IMR-90 (cell line): Measurements from ENCODE around the gene GSK3B. TPM values are rescaled to one million over a fixed set of nuclear protein-coding genes. Genes with fewer than 3 reads are reported as not detected.

Source experiments
- ATAC-seq: fragments of 200-7000 bp; cut with Tn5 transposase; 2 replicates; pipeline ENCODE4 v1.9.1; 2020; ENCODE audit warnings: low read depth, mild to moderate bottlenecking, moderate library complexity
- BruUV-seq: library from RNA; stranded (reverse); fragments of 400-500 nt; replicated peaks from 2 replicates; lab custom pipeline; 2021; lab: Mats Ljungman, UMichigan
- CTCF ChIA-PET: fragments of 300-600 bp; formaldehyde crosslinking; extraction: SDS; loops from one replicate; lab custom pipeline; 2021; ENCODE audit warnings: antibody characterized with exemption; lab: Yijun Ruan, JAX
- POLR2A ChIA-PET: fragments of 300-600 bp; sonication (Branson Sonifier 250); formaldehyde crosslinking; loops from one replicate; lab custom pipeline; 2022; ENCODE audit warnings: antibody characterized with exemption; ENCODE audit not compliant: unreplicated experiment; lab: Charles Lee
- DNase-seq: peaks from one replicate; pipeline ENCODE4 v3.0.0; 2013
- H2AFZ ChIP-seq: replicated peaks from 2 replicates; pipeline ENCODE3; 2013; ENCODE audit warnings: low read length, mild to moderate bottlenecking; ENCODE audit not compliant: poor library complexity
- H2AK5ac ChIP-seq: 2 replicates; pipeline ENCODE4 v1.6.1; 2013; ENCODE audit warnings: low read depth, low read length, inconsistent platforms
- H2AK9ac ChIP-seq: replicated peaks from 2 replicates; pipeline ENCODE3; 2013; ENCODE audit warnings: mild to moderate bottlenecking, low read depth, low read length, moderate library complexity; ENCODE audit not compliant: poor library complexity
- H2BK120ac ChIP-seq: 2 replicates; pipeline ENCODE4 v1.6.1; 2013; ENCODE audit warnings: low read depth, low read length, inconsistent platforms
- H2BK15ac ChIP-seq: 3 replicates; pipeline ENCODE4 v1.6.1; 2013; ENCODE audit warnings: low read depth, low read length, inconsistent platforms
- H2BK20ac ChIP-seq: 2 replicates; pipeline ENCODE4 v1.6.1; 2013; ENCODE audit warnings: low read depth, mild to moderate bottlenecking, inconsistent platforms, low read length, moderate library complexity
- H2BK5ac ChIP-seq: 2 replicates; pipeline ENCODE4 v1.6.1; 2013; ENCODE audit warnings: mild to moderate bottlenecking, low read depth, low read length, inconsistent platforms; ENCODE audit not compliant: poor library complexity, severe bottlenecking
- H3K14ac ChIP-seq: replicated peaks from 2 replicates; pipeline ENCODE4 v1.6.1; 2013; ENCODE audit warnings: low read depth, low read length, inconsistent platforms
- H3K18ac ChIP-seq: 2 replicates; pipeline ENCODE4 v1.6.1; 2013; ENCODE audit warnings: low read depth, low read length, control low read depth
- H3K23ac ChIP-seq: 2 replicates; pipeline ENCODE4 v1.6.1; 2013; ENCODE audit warnings: low read depth, low read length, inconsistent platforms
- H3K27ac ChIP-seq: 2 replicates; pipeline ENCODE4 v1.5.1; 2013; ENCODE audit warnings: mild to moderate bottlenecking, control low read depth, low read length; ENCODE audit not compliant: insufficient read depth
- H3K27me3 ChIP-seq: 2 replicates; pipeline ENCODE4 v1.6.1; 2013; ENCODE audit warnings: low read length; ENCODE audit not compliant: control insufficient read depth, insufficient read depth
- H3K36me3 ChIP-seq: 2 replicates; pipeline ENCODE4 v1.6.1; 2013; ENCODE audit warnings: low read length, mixed read lengths; ENCODE audit not compliant: control insufficient read depth, insufficient read depth
- H3K4ac ChIP-seq: 2 replicates; pipeline ENCODE4 v1.6.1; 2013; ENCODE audit warnings: low read depth, low read length, inconsistent platforms
- H3K4me1 ChIP-seq: 2 replicates; pipeline ENCODE4 v1.6.1; 2013; ENCODE audit warnings: low read length, mixed read lengths; ENCODE audit not compliant: control insufficient read depth, insufficient read depth
- H3K4me2 ChIP-seq: 2 replicates; pipeline ENCODE4 v1.6.1; 2013; ENCODE audit warnings: low read depth, mild to moderate bottlenecking, control low read depth, low read length, moderate library complexity
- H3K4me3 ChIP-seq: 2 replicates; pipeline ENCODE4 v1.5.1; 2013; ENCODE audit warnings: low read depth, mild to moderate bottlenecking, control low read depth, low read length, moderate library complexity; ENCODE audit not compliant: insufficient read depth
- H3K56ac ChIP-seq: 2 replicates; pipeline ENCODE4 v1.6.1; 2013; ENCODE audit warnings: low read length, inconsistent platforms; ENCODE audit not compliant: insufficient read depth; ENCODE audit errors: extremely low read depth
- H3K79me1 ChIP-seq, 2 experiments: 2 replicates each; pipeline ENCODE4 v1.6.1; 2013; ENCODE audit warnings: low read length in 2 of 2, inconsistent platforms in 1 of 2, low read depth in 1 of 2
- H3K9ac ChIP-seq: 2 replicates; pipeline ENCODE4 v1.6.1; 2013; ENCODE audit warnings: low read depth, low read length, control low read depth
- H3K9me1 ChIP-seq: 2 replicates; pipeline ENCODE4 v1.6.1; 2013; ENCODE audit warnings: low read length, inconsistent platforms; ENCODE audit not compliant: insufficient read depth
- H3K9me3 ChIP-seq: 2 replicates; pipeline ENCODE4 v1.6.1; 2013; ENCODE audit warnings: low read length; ENCODE audit not compliant: control insufficient read depth, insufficient read depth
- H4K20me1 ChIP-seq: 2 replicates; pipeline ENCODE4 v1.6.1; 2013; ENCODE audit warnings: low read length, inconsistent platforms; ENCODE audit not compliant: insufficient read depth
- H4K5ac ChIP-seq: 2 replicates; pipeline ENCODE4 v1.6.1; 2013; ENCODE audit warnings: mild to moderate bottlenecking, low read depth, low read length, control low read depth
- H4K8ac ChIP-seq, 2 experiments: 2 replicates each; pipeline ENCODE4 v1.6.1; 2013; ENCODE audit warnings: low read depth in 2 of 2, low read length in 2 of 2, control low read depth in 1 of 2, inconsistent platforms in 1 of 2
- H4K91ac ChIP-seq: 2 replicates; pipeline ENCODE4 v1.6.1; 2013; ENCODE audit warnings: low read depth, low read length, inconsistent platforms; ENCODE audit not compliant: insufficient read depth
- CEBPB ChIP-seq: IDR thresholded peaks from 2 replicates; pipeline ENCODE4 v1.6.1; 2012; ENCODE audit warnings: low read depth, low read length, improper control_type of control experiment
- CHD1 ChIP-seq: IDR thresholded peaks from 2 replicates; pipeline ENCODE4 v1.6.1; 2012; ENCODE audit warnings: low read depth, low read length, improper control_type of control experiment
- ELK1 ChIP-seq: fragments of 150-350 bp; IDR thresholded peaks from 2 replicates; pipeline ENCODE4 v1.6.1; 2016; ENCODE audit warnings: low read depth, mild to moderate bottlenecking, low read length, moderate library complexity, borderline replicate concordance
- FOS ChIP-seq: fragments of 150-350 bp; IDR thresholded peaks from 2 replicates; pipeline ENCODE4 v1.6.1; 2016; ENCODE audit warnings: low read depth, low read length
- MAFK ChIP-seq: IDR thresholded peaks from 2 replicates; pipeline ENCODE4 v1.6.1; 2012; ENCODE audit warnings: low read depth, low read length, improper control_type of control experiment
- MXI1 ChIP-seq: IDR thresholded peaks from 2 replicates; pipeline ENCODE4 v1.6.1; 2012; ENCODE audit warnings: low read depth, mild to moderate bottlenecking, low read length, moderate library complexity, borderline replicate concordance
- NFE2L2 ChIP-seq: fragments of 150-350 bp; IDR thresholded peaks from 2 replicates; pipeline ENCODE4 v1.6.1; 2016; ENCODE audit warnings: low read depth, mild to moderate bottlenecking, low read length
- POLR2A ChIP-seq: IDR thresholded peaks from 2 replicates; pipeline ENCODE4 v1.6.1; 2012; ENCODE audit warnings: mild to moderate bottlenecking, low read depth, low read length
- RAD21 ChIP-seq: IDR thresholded peaks from 2 replicates; pipeline ENCODE4 v1.6.1; 2012; ENCODE audit warnings: low read length, improper control_type of control experiment
- RCOR1 ChIP-seq: IDR thresholded peaks from 2 replicates; pipeline ENCODE4 v1.6.1; 2012; ENCODE audit warnings: mild to moderate bottlenecking, low read length, improper control_type of control experiment; ENCODE audit not compliant: insufficient replicate concordance
- RFX5 ChIP-seq: IDR thresholded peaks from 2 replicates; pipeline ENCODE4 v1.8.0; 2012; ENCODE audit warnings: low read depth, mild to moderate bottlenecking, low read length, moderate library complexity
- SMC3 ChIP-seq: fragments of 150-350 bp; IDR thresholded peaks from 2 replicates; pipeline ENCODE4 v1.6.1; 2016; ENCODE audit warnings: low read depth, mild to moderate bottlenecking, antibody characterized with exemption, low read length, moderate library complexity
- WGBS, 2 experiments: methylation state at CpG; one replicate each; pipeline versions ENCODE4 v1.1.5 to v1.1.7; 2013; ENCODE audit warnings: missing lambda C conversion rate in 2 of 2; ENCODE audit not compliant: insufficient read length in 1 of 2; ENCODE audit errors: extremely low coverage in 2 of 2; 5-methylcytosine and 5-hydroxymethylcytosine counted together
- dilution Hi-C: fragments of 300-500 bp; cut with HindIII; formaldehyde crosslinking; loops from one replicate; pipeline ENCODE4 v1.14.3; 2018; ENCODE audit warnings: low sequenced_read_pairs; ENCODE audit not compliant: unreplicated experiment
- in situ Hi-C: fragments of 300-500 bp; cut with MboI; formaldehyde crosslinking; loops from 3 replicates; pipeline ENCODE4 v1.14.3; 2019; ENCODE audit warnings: low sequenced_read_pairs, inconsistent platforms, mixed read lengths
- intact Hi-C: fragments of 100-400 bp; cut with micrococcal nuclease; formaldehyde crosslinking; loops from 2 replicates; pipeline ENCODE4 v1.10.0; 2022
- polyA plus RNA-seq, 3 experiments: library from polyadenylated mRNA; depleted of rRNA; stranded (reverse); fragments of >200 nt; gene quantifications; 2 replicates each; pipeline ENCODE4 v1.2.3, GENCODE V29; 2012; ENCODE audit warnings: low replicate concordance in 1 of 3
- total RNA-seq: library from RNA; depleted of rRNA; stranded (reverse); fragments of >200 nt; gene quantifications from 2 replicates; pipeline ENCODE4 v1.2.3, GENCODE V29; 2012
- TF ChIP-seq, protein P1 (sequence below): conservative IDR thresholded peaks from 2 replicates; pipeline ENCODE4 v1.5.1; 2012; ENCODE audit warnings: mild to moderate bottlenecking, low read depth, low read length, improper control_type of control experiment

The GSK3B gene
- total and polyA plus RNA-seq, 2 of the 4 experiments (the other 2 are of a cell fraction): 19.2 to 33.2 TPM

DNA sequence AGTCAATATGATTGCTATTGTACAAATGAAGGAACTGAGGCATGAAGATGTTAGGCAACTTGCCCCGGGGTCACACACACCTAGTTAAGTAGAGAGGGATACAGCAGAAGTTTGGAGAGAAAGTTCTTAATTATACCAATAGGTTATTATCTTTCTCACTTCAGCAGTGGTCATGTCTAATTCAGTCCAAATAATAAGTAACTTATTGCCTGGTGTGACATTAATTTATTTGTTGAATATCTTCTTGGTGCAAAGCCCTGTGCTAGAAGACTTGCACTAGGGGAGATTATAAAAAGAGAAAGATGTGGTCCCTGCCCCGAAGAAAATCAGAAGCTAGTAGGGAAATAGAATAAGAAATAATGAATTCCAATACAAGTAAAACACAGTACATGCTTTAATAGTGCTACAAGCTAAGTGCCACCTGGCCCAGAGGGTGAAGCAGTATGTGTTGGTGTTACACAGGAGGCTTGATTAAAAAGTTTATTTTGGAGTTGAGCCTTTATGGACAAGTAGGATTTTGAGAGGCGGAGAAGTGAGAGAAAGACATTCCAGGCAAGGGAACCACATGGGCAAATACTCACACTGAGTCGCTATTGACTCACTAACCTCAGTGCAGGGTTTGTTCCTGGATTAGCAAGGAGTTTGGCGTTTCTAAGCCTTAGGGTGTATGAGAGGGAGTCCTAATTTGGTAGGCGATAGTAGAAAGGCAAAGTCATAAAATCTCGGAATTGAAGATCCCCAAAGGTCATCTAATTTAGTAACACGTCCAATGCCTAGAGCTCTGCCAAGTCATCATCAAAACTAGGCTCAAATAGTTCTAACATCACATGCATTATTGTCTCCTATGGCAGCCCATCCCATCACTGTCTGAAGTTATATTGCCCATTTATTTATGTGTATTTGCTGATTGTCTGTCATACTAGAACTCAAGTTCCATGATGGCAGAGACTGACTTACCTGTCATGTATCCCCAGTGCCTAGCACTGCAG is 19.2 kb upstream of the GSK3B start (continued):
- TF ChIP-seq CEBPB (peak; percentile 0; the same call in 1 of the 2 replicates), RFX5 (no peak), FOS (peak; percentile 47; the same call in 1 of the 2 replicates), MXI1 (no peak)

DNA sequence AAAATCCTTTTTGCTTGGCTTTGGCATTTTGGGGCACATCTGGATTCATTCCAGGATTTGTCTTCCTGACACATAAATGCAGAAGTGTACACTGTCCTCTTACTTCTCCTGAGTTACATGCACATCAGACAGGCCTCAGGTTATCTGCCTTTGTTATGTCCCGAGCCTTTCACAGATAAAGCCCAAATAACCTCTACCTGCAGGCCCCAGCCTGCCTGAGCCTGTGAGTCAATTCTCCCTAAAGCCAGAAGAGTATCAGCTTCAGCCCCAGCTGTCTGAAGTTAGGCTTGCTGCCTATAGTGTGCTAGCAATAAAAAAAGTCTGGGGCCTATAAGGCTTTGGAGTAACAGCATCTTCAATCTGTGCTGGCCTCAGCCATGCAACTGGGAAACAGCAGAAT is 17.7 kb upstream of the GSK3B start:
- H3K18ac ChIP-seq: no peak overlapping the region
- no peaks in the 10 kb centered on the region for H3K36me3 ChIP-seq
- no peak overlapping the region for H3K27ac ChIP-seq
- H2AK9ac ChIP-seq: no peak overlapping the region
- H2BK20ac ChIP-seq: 0 out of 2 replicates have a peak overlapping the region, but pooled peaks have one; percentile 20
- H2AK5ac ChIP-seq: peak overlapping the region; percentile 44
- CTCF ChIA-PET: no interaction called here
- H3K14ac ChIP-seq: no peak overlapping the region
- H4K91ac ChIP-seq: peak overlapping the region; percentile 11; the same call in 1 of the 2 replicates
- H3K4me3 ChIP-seq: no peak overlapping the region
- H4K5ac ChIP-seq: no peak overlapping the region
- intact Hi-C loops: no loop called here
- no peak for ATAC-seq
- no TSS peak for BruUV-seq
- no peak overlapping the region for H3K23ac ChIP-seq
- H3K79me1 ChIP-seq: no peaks in the 10 kb centered on the region
- dilution Hi-C loops: no loop called here
- H2BK120ac ChIP-seq: no peak overlapping the region
- H3K9me1 ChIP-seq: peaks cover 3% of the 10 kb centered on the region
- no peaks in the 10 kb centered on the region for H3K27me3 ChIP-seq
- WGBS, 2 experiments: no CpG with 5 or more reads among the region's 1 CpG
- POLR2A ChIA-PET: interaction anchor here (0.7 kb wide), 1 partner anchor 17 kb away, joined by 4 read pairs; no protein-coding TSS in a partner anchor
- no peak overlapping the region for H2AFZ ChIP-seq
- DNase-seq: no peak
- no peaks in the 10 kb centered on the region for H4K20me1 ChIP-seq
- no peak overlapping the region for H2BK15ac ChIP-seq
- in situ Hi-C loops: no loop called here
- no peak overlapping the region for H3K4me2 ChIP-seq
- H2BK5ac ChIP-seq: no peak overlapping the region
- H3K56ac ChIP-seq: no peak overlapping the region
- H3K4me1 ChIP-seq: peaks cover 12% of the 10 kb centered on the region
- H4K8ac ChIP-seq: no peak overlapping the region
- H3K4ac ChIP-seq: no peak overlapping the region
- H3K9me3 ChIP-seq: no peaks in the 10 kb centered on the region
- no peak overlapping the region for H3K9ac ChIP-seq
- TF ChIP-seq MXI1 (no peak), MAFK (no peak), POLR2A (no peak), FOS (no peak), RAD21 (no peak), SMC3 (no peak), ELK1 (no peak), CEBPB (no peak), CHD1 (no peak), NFE2L2 (no peak), RCOR1 (no peak), RFX5 (no peak)
- TF ChIP-seq, protein P1, sequence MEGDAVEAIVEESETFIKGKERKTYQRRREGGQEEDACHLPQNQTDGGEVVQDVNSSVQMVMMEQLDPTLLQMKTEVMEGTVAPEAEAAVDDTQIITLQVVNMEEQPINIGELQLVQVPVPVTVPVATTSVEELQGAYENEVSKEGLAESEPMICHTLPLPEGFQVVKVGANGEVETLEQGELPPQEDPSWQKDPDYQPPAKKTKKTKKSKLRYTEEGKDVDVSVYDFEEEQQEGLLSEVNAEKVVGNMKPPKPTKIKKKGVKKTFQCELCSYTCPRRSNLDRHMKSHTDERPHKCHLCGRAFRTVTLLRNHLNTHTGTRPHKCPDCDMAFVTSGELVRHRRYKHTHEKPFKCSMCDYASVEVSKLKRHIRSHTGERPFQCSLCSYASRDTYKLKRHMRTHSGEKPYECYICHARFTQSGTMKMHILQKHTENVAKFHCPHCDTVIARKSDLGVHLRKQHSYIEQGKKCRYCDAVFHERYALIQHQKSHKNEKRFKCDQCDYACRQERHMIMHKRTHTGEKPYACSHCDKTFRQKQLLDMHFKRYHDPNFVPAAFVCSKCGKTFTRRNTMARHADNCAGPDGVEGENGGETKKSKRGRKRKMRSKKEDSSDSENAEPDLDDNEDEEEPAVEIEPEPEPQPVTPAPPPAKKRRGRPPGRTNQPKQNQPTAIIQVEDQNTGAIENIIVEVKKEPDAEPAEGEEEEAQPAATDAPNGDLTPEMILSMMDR: no peak
